Measurements from ENCODE around the gene ZNF841.

- no peak for TF ChIP-seq CTCF (IDR thresholded peaks at IDR 0.05; ENCODE audit: insufficient read depth, low read depth, low read length)
- no peak for TF ChIP-seq EZH2 (IDR thresholded peaks at IDR 0.05; ENCODE audit: insufficient read depth, low read length)
Measured at GRCh38 chr19:52099497-52100138, 4.1 kb upstream of the ZNF841 start.

Data from astrocyte (in vitro differentiated cells and primary cell).